Smooth muscle cell (in vitro differentiated cells): ENCODE data around the gene TRIM63. TPM values are rescaled to one million over a fixed set of nuclear protein-coding genes. Genes with fewer than 3 reads are reported as not detected.

Source experiments
- DNase-seq: peaks from one replicate; lab custom pipeline; 2025; ENCODE audit not compliant: unreplicated experiment; lab: John Stamatoyannopoulos, UW
- H2AFZ ChIP-seq: fragments of 200-600 bp; sonication (generic); 2 replicates; pipeline ENCODE4 v1.6.0; 2016; ENCODE audit warnings: antibody characterized with exemption, low read depth, mild to moderate bottlenecking
- H3F3A ChIP-seq: fragments of 200-600 bp; sonication (generic); 2 replicates; pipeline ENCODE4 v1.6.0; 2017; ENCODE audit warnings: antibody characterized with exemption, low read depth
- H3K27ac ChIP-seq: fragments of 200-600 bp; sonication (generic); 2 replicates; pipeline ENCODE4 v1.5.1; 2016; ENCODE audit warnings: low read depth, mild to moderate bottlenecking
- H3K27me3 ChIP-seq: fragments of 200-600 bp; sonication (generic); 2 replicates; pipeline ENCODE4 v1.6.1; 2016; ENCODE audit warnings: low read depth, mild to moderate bottlenecking
- H3K36me3 ChIP-seq: fragments of 200-600 bp; sonication (generic); 2 replicates; pipeline ENCODE4 v1.5.1; 2016; ENCODE audit warnings: low read depth
- H3K4me1 ChIP-seq: fragments of 200-600 bp; sonication (generic); 2 replicates; pipeline ENCODE4 v1.5.1; 2016; ENCODE audit warnings: low read depth
- H3K4me2 ChIP-seq: fragments of 200-600 bp; sonication (generic); 2 replicates; pipeline ENCODE4 v1.6.0; 2016; ENCODE audit warnings: mild to moderate bottlenecking
- H3K4me3 ChIP-seq: fragments of 200-600 bp; sonication (generic); 2 replicates; pipeline ENCODE4 v1.5.1; 2016; ENCODE audit warnings: mild to moderate bottlenecking
- H3K79me2 ChIP-seq: fragments of 200-600 bp; sonication (generic); 2 replicates; pipeline ENCODE4 v1.6.0; 2016; ENCODE audit warnings: low read depth, mild to moderate bottlenecking
- H3K9ac ChIP-seq: fragments of 200-600 bp; sonication (generic); 2 replicates; pipeline ENCODE4 v1.6.0; 2016; ENCODE audit warnings: low read depth
- H3K9me3 ChIP-seq: fragments of 200-600 bp; sonication (generic); replicated peaks from 2 replicates; pipeline ENCODE4 v1.5.1; 2016; ENCODE audit warnings: low read depth
- H4K20me1 ChIP-seq: fragments of 200-600 bp; sonication (generic); 2 replicates; pipeline ENCODE4 v1.6.0; 2016; ENCODE audit warnings: low read depth
- CTCF ChIP-seq: fragments of 200-600 bp; sonication (generic); IDR thresholded peaks from 2 replicates; pipeline ENCODE4 v1.5.1; 2017; ENCODE audit warnings: borderline replicate concordance, mild to moderate bottlenecking, antibody characterized with exemption; ENCODE audit not compliant: insufficient read depth, poor library complexity, severe bottlenecking
- WGBS: methylation state at CpG from one replicate; pipeline ENCODE4 v1.1.7; 2016; ENCODE audit warnings: low lambda C conversion rate; 5-methylcytosine and 5-hydroxymethylcytosine counted together
- polyA plus RNA-seq: library from polyadenylated mRNA; unstranded; fragments of >200 nt; fragmentation: Nextera tagmentation; extraction: Ambion mirVana; gene quantifications from 2 replicates; pipeline ENCODE4 v1.2.1, GENCODE V29; 2016
- total RNA-seq: library from RNA; depleted of rRNA; stranded (reverse); fragments of >200 nt; gene quantifications from 2 replicates; pipeline ENCODE4 v1.2.3, GENCODE V29; 2014

TRIM63 gene
- total and polyA plus RNA-seq, 2 experiments from 2014 or later = 0.14 TPM; not detected in 1

- Histone ChIP-seq H3K4me2 (peak overlapping the region; percentile 98), H3K27me3 (peaks cover 1% of the 10 kb centered on the region), H3K4me3 (no peak overlapping the region), H3F3A (peaks cover 5% of the 10 kb centered on the region), H3K4me1 (peaks cover 3% of the 10 kb centered on the region), H3K79me2 (no peaks in the 10 kb centered on the region), H3K36me3 (no peaks in the 10 kb centered on the region), H3K9ac (no peak overlapping the region), H3K27ac (no peak overlapping the region), H3K9me3 (no peaks in the 10 kb centered on the region), H4K20me1 (no peaks in the 10 kb centered on the region), H2AFZ (no peak overlapping the region)
- no peak for TF ChIP-seq CTCF
- DNase-seq = no peak
- 82% methylated on average over 11 of the region's 11 CpGs for WGBS
Observed at GRCh38 chr1:26036756-26037281, 30.6 kb downstream of the TRIM63 start.

- H3K4me3 ChIP-seq = peak overlapping the region; percentile 71
- no peaks in the 10 kb centered on the region for H3K79me2 ChIP-seq
- H3K27ac ChIP-seq = peak overlapping the region; percentile 33
- H4K20me1 ChIP-seq = no peaks in the 10 kb centered on the region
- H3K4me2 ChIP-seq = peak overlapping the region; percentile 98
- H3K4me1 ChIP-seq = peaks cover 3% of the 10 kb centered on the region
- peak; percentile 99 for TF ChIP-seq CTCF
- peak overlapping the region; percentile 42 for H3K9ac ChIP-seq
- peak; percentile 79 for DNase-seq
- H3K9me3 ChIP-seq = no peaks in the 10 kb centered on the region
- peak overlapping the region; percentile 93 for H2AFZ ChIP-seq
- 16% methylated on average over 39 of the region's 39 CpGs for WGBS
- H3K36me3 ChIP-seq = no peaks in the 10 kb centered on the region
- peaks cover 5% of the 10 kb centered on the region for H3F3A ChIP-seq
- no peaks in the 10 kb centered on the region for H3K27me3 ChIP-seq
Observed at GRCh38 chr1:26035959-26036755, 31.3 kb downstream of the TRIM63 start.

- Histone ChIP-seq H3K36me3 (no peaks in the 10 kb centered on the region), H3K9ac (peak overlapping the region; percentile 42), H2AFZ (peak overlapping the region; percentile 93), H3K27me3 (no peaks in the 10 kb centered on the region), H3K9me3 (no peaks in the 10 kb centered on the region), H4K20me1 (no peaks in the 10 kb centered on the region), H3K27ac (peak overlapping the region; percentile 33), H3K4me2 (peak overlapping the region; percentile 98), H3K79me2 (no peaks in the 10 kb centered on the region), H3K4me3 (peak overlapping the region; percentile 71), H3K4me1 (peaks cover 3% of the 10 kb centered on the region), H3F3A (peaks cover 5% of the 10 kb centered on the region)
- TF ChIP-seq CTCF = no peak
- peak; percentile 69 for DNase-seq
- WGBS = 1% methylated on average over 58 of the region's 60 CpGs
Observed at GRCh38 chr1:26035203-26035958, 32.0 kb downstream of the TRIM63 start.
